RWPE1 (cell line): ENCODE data around the gene MOCS3.

ENCODE experiments used
- CTCF ChIA-PET: fragments of 350-600 bp; sonication (Branson Sonifier 250); formaldehyde crosslinking; extraction: SDS; loops from one replicate; lab custom pipeline; 2021; lab: Yijun Ruan, JAX
- POLR2A ChIA-PET: fragments of 400-600 bp; formaldehyde crosslinking; extraction: SDS; loops from one replicate; lab custom pipeline; 2020; ENCODE audit warnings: antibody characterized with exemption; ENCODE audit not compliant: low non-redundant PET; lab: Yijun Ruan, JAX
- DNase-seq: peaks from one replicate; pipeline ENCODE4 v3.0.0; 2012; ENCODE audit warnings: low spot score
- H3K27ac ChIP-seq: fragments of 450-650 bp; 2 replicates; pipeline ENCODE4 v1.5.1; 2017
- TF ChIP-seq, protein P1 (sequence below): fragments of 450-650 bp; conservative IDR thresholded peaks from 2 replicates; pipeline ENCODE4 v1.5.1; 2017; ENCODE audit warnings: low read depth, mild to moderate bottlenecking

The MOCS3 gene

DNA sequence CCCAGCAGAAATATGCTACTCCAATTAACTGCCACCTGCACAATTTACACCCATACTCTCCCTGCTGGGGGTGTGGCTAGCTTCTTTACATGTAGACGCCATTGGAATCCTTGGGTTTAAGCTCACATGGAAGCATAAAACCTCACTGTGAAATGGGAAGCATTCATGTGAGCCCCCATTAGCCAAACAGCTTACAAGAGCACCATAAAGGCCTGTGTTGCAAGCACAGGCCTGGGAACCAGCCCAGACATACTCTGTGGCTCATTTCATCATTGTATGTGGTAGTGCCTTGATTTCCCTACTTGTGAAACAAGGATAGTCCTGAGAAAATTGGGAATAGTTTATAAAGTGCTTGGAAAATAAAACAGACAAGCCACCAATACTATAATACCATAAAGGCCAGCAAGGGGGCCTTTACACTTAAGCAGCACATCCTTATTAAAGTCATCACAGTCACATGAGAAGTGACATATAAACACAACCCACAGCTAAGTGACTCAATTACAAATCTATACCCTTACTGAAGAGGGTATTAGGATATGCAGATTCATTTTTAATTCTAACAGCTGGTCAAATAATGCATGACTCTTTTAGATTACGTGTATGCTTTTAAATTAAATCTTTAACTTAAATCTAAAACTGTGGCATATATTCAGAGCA, 34.2 kb upstream of the MOCS3 start:
- POLR2A ChIA-PET: no interaction called here
- no peak overlapping the region for H3K27ac ChIP-seq
- no peak for DNase-seq
- CTCF ChIA-PET: interaction anchor here (2.0 kb wide), 1 partner anchor 130 kb away, joined by 20 read pairs; the partner anchor contains the start of gene BCAS4
- TF ChIP-seq, protein P1, sequence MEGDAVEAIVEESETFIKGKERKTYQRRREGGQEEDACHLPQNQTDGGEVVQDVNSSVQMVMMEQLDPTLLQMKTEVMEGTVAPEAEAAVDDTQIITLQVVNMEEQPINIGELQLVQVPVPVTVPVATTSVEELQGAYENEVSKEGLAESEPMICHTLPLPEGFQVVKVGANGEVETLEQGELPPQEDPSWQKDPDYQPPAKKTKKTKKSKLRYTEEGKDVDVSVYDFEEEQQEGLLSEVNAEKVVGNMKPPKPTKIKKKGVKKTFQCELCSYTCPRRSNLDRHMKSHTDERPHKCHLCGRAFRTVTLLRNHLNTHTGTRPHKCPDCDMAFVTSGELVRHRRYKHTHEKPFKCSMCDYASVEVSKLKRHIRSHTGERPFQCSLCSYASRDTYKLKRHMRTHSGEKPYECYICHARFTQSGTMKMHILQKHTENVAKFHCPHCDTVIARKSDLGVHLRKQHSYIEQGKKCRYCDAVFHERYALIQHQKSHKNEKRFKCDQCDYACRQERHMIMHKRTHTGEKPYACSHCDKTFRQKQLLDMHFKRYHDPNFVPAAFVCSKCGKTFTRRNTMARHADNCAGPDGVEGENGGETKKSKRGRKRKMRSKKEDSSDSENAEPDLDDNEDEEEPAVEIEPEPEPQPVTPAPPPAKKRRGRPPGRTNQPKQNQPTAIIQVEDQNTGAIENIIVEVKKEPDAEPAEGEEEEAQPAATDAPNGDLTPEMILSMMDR: no peak

DNA sequence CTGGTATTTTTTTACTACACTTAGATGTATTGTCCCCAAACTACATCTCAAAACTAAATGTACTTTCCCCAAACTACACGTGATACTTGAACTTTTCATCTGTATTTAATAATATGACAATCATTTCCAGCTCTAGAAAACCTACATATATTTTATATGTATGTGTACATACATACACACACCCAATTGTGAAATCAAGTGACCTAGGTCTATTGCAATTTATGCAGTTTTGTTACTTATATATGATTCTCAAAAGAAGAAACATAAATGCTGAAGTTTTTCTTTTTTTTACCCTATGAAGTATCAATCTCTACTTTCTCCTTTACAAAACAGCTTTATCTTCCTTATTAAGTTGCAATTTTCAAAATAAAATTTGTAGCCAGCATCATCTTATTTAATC, 32.1 kb upstream of the MOCS3 start:
- TF ChIP-seq, protein P1: no peak
- H3K27ac ChIP-seq: no peak overlapping the region
- ChIA-PET CTCF (interaction anchor here (0.5 to 7.6 kb wide), 6 partner anchors 8 to 156 kb away, joined by 3 to 58 read pairs (median 3); partner anchors contain the start of gene BCAS4), POLR2A (no interaction called here)
- DNase-seq: no peak

DNA sequence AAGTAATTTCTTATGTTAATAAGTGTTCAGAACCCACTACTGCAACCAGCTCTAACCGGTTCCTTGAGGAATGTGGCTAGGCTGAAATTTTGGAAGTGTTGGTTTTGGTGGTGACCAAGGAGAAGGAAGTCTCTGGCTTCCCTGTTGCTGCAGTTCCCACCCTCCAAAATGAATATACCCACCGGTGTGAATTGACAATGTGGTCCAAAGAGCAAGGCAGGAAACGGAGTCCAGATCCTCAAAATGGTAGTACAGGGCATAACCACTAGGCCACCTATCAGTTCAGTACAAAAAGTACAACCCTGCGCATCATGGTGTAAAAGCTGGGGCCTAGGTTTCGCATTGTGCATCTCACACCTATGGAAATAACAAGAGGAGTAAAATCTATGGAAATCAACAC, 30.1 kb upstream of the MOCS3 start:
- H3K27ac ChIP-seq: no peak overlapping the region
- CTCF ChIA-PET: interaction anchor here (0.6 to 7.6 kb wide), 7 partner anchors 8 to 762 kb away, joined by 3 to 58 read pairs (median 5); partner anchors contain the start of gene BCAS4
- TF ChIP-seq, protein P1: no peak
- no peak for DNase-seq
- POLR2A ChIA-PET: no interaction called here

DNA sequence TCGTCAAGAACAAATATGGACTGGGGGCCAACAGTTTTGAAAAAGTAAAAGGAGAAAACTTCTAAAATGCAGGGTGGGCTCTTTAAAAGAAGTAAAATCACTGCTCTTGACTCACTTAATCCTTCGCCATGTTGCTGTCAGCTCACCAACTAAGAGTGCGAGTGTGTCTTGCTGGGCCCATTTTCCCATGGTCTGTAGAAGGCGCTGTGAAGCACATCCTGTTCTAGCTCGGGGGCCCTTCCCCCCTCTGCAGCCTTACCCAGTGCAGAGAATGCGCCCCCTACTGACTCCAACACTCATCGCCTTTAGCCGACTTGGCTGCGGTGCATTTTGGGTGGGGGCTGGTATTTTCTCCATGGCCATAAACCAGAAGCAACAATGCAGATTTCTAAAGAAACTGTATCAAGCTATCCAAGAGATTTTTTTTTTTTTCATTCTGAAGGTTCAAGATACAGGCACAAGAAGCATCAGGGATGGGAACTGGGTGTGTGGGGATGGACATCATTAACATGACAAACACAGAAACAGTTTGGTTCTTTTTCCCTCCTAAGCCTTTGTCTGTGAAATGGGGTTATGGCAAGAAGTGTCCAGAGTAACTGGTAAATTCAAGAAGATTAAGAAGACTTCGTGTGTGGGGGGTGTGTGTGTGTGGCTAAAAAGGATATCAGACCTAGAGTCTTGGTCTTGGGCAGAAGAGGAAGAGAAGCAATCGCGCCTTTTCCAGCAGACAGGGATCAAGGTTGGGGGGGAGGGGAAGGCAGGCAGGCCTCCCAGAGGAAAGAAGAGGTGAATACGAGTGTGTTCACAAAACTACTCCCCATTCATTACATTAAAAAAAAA, 29.1 kb upstream of the MOCS3 start:
- DNase-seq: peak; percentile 90
- TF ChIP-seq, protein P1: peak; percentile 95
- ChIA-PET POLR2A (interaction anchor here (1.3 to 2.1 kb wide), 2 partner anchors 10 to 29 kb away, joined by 4 to 10 read pairs; partner anchors contain the start of genes DPM1 and MOCS3), CTCF (interaction anchor here (0.5 to 7.6 kb wide), 17 partner anchors 9 to 349 kb away, joined by 3 to 58 read pairs (median 4); partner anchors contain the start of genes BCAS4 and DPM1)
- peak overlapping the region; percentile 96 for H3K27ac ChIP-seq

DNA sequence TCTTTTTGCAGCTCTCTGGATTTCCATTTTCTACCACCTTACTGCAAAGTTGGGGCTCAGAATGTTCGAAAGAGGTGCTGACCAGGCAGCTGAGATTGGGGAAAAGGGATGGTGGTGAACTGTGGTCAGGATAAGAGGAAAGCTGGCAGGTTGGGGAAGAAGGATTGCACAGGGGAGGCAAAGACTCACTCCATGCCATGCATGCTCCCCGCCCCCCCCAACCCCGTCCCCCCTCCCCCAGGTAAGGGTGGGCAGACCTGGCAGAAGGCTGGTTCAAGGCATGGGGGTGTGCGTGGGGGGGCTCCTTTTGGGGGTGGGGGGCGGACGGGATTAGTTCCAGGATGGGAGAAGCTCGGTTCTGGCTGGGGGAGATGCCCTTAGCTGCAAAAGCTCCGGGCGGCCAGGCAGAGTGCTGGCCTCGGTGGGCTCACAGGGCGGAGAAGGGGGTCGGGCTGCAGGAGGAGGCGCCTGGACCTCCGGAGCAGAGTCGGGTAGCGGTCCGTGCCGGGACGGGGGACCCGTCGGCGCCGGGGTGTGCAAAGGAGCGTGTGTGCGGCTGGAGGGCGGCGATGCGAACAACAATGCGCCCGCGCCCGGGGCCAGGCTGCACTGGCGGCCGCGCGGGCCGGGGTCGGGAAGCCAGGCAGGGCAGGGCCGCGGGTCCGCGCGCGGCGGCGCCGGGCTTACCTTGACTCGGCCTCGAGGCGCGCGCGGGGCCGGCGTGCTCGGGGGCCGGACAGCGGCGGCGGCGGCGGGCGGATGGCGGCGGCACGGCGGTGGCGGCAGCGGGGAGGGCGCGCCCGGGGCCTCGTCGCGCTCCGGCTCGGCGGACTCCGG, 28.3 kb upstream of the MOCS3 start:
- peak; percentile 60 for DNase-seq
- ChIA-PET CTCF (interaction anchor here (0.5 to 7.6 kb wide), 13 partner anchors 10 to 348 kb away, joined by 3 to 58 read pairs (median 4); partner anchors contain the start of genes BCAS4 and DPM1), POLR2A (interaction anchor here (1.3 to 2.1 kb wide), 5 partner anchors 11 to 139 kb away, joined by 4 to 10 read pairs (median 5); partner anchors contain the start of genes BCAS4, DPM1 and MOCS3)
- peak overlapping the region; percentile 96 for H3K27ac ChIP-seq
- TF ChIP-seq, protein P1: no peak
